Mammary epithelial cell (primary cell): Measurements from ENCODE around the gene INO80C.

Experiments
- EZH2 ChIP-seq: IDR thresholded peaks from 2 replicates; pipeline ENCODE4 v1.6.1; 2012; ENCODE audit warnings: low read length, inconsistent platforms, borderline replicate concordance
- TF ChIP-seq, protein P1 (sequence below), 2 donors: IDR thresholded peaks in 1 of 2; conservative IDR thresholded peaks in 1 of 2; 2 replicates each; pipeline ENCODE4 v1.5.1; 2011 to 2012; ENCODE audit warnings: inconsistent platforms in 2 of 2, low read length in 2 of 2, mild to moderate bottlenecking in 2 of 2, control low read depth in 1 of 2, low read depth in 1 of 2; ENCODE audit not compliant: insufficient read depth in 1 of 2; ENCODE audit errors: extremely low read depth in 1 of 2

- TF ChIP-seq, protein P1, sequence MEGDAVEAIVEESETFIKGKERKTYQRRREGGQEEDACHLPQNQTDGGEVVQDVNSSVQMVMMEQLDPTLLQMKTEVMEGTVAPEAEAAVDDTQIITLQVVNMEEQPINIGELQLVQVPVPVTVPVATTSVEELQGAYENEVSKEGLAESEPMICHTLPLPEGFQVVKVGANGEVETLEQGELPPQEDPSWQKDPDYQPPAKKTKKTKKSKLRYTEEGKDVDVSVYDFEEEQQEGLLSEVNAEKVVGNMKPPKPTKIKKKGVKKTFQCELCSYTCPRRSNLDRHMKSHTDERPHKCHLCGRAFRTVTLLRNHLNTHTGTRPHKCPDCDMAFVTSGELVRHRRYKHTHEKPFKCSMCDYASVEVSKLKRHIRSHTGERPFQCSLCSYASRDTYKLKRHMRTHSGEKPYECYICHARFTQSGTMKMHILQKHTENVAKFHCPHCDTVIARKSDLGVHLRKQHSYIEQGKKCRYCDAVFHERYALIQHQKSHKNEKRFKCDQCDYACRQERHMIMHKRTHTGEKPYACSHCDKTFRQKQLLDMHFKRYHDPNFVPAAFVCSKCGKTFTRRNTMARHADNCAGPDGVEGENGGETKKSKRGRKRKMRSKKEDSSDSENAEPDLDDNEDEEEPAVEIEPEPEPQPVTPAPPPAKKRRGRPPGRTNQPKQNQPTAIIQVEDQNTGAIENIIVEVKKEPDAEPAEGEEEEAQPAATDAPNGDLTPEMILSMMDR (conservative IDR thresholded peaks at IDR 0.05 in 1 of 2, IDR thresholded peaks at IDR 0.05 in 1 of 2; ENCODE audit: extremely low read depth in 1 of 2, insufficient read depth in 1 of 2, low read depth in 1 of 2, low read length in 2 of 2): no peak
- no peak for TF ChIP-seq EZH2
Measured at GRCh38 chr18:35484034-35484433, 13.7 kb downstream of the INO80C start.
